IPS-20b (cell line): Measurements from ENCODE around the gene ZCCHC4.
"Not testable (repeated sequence)": the region's sequence is repeated elsewhere in the genome, so short reads cannot be mapped to it uniquely, and the experiment has no call there.

Experiments
- H3K27ac ChIP-seq: one replicate; pipeline ENCODE4 v1.5.1; 2013; ENCODE audit warnings: low read length
- H3K27me3 ChIP-seq: 2 replicates; pipeline ENCODE4 v1.6.1; 2013; ENCODE audit warnings: mild to moderate bottlenecking, low read length, inconsistent platforms; ENCODE audit not compliant: insufficient read depth
- H3K36me3 ChIP-seq: 2 replicates; pipeline ENCODE4 v1.6.1; 2013; ENCODE audit warnings: low read depth, mild to moderate bottlenecking, inconsistent platforms, low read length, moderate library complexity; ENCODE audit not compliant: insufficient read depth
- H3K4me1 ChIP-seq: 2 replicates; pipeline ENCODE4 v1.6.1; 2013; ENCODE audit warnings: mild to moderate bottlenecking, control low read depth, inconsistent platforms, low read length, moderate library complexity; ENCODE audit not compliant: insufficient read depth
- H3K4me3 ChIP-seq: 2 replicates; pipeline ENCODE4 v1.5.1; 2013; ENCODE audit warnings: mild to moderate bottlenecking, low read length, inconsistent platforms
- H3K9ac ChIP-seq: 2 replicates; pipeline ENCODE4 v1.6.1; 2013; ENCODE audit warnings: low read depth, mild to moderate bottlenecking, inconsistent platforms, low read length, moderate library complexity
- H3K9me3 ChIP-seq: 2 replicates; pipeline ENCODE4 v1.6.1; 2013; ENCODE audit warnings: mild to moderate bottlenecking, low read depth, low read length, inconsistent platforms; ENCODE audit not compliant: insufficient read depth

ZCCHC4 gene

GRCh38 chr4:25358515-25359275, 46.1 kb downstream of the ZCCHC4 start:
- Histone ChIP-seq H3K27ac (no peak overlapping the region), H3K9me3 (peaks cover 10% of the 10 kb centered on the region; the same call in 1 of the 2 replicates), H3K4me1 (no peaks in the 10 kb centered on the region), H3K36me3 (no peaks in the 10 kb centered on the region), H3K4me3 (no peak overlapping the region), H3K9ac (no peak overlapping the region), H3K27me3 (no peaks in the 10 kb centered on the region)

- Histone ChIP-seq H3K9ac (no peak overlapping the region), H3K27ac (no peak overlapping the region), H3K36me3 (peaks cover 11% of the 10 kb centered on the region), H3K27me3 (no peaks in the 10 kb centered on the region), H3K9me3 (peaks cover 10% of the 10 kb centered on the region; the same call in 1 of the 2 replicates), H3K4me1 (no peaks in the 10 kb centered on the region), H3K4me3 (no peak overlapping the region)
These were observed 48.7 kb downstream of the ZCCHC4 start for GRCh38 chr4:25361253-25361652.

- H3K36me3 ChIP-seq: peaks cover 16% of the 10 kb centered on the region
- H3K4me1 ChIP-seq: peaks cover 10% of the 10 kb centered on the region; the same call in 1 of the 2 replicates
- H3K4me3 ChIP-seq: no peak overlapping the region
- H3K27me3 ChIP-seq: no peaks in the 10 kb centered on the region
- H3K27ac ChIP-seq: no peak overlapping the region
- H3K9ac ChIP-seq: no peak overlapping the region
- no peaks in the 10 kb centered on the region for H3K9me3 ChIP-seq
These were observed 54.5 kb downstream of the ZCCHC4 start for GRCh38 chr4:25367004-25367621.

- Histone ChIP-seq H3K9ac (no peak overlapping the region), H3K9me3 (no peaks in the 10 kb centered on the region), H3K36me3 (peaks cover 16% of the 10 kb centered on the region), H3K27ac (no peak overlapping the region), H3K4me3 (no peak overlapping the region), H3K4me1 (peaks cover 10% of the 10 kb centered on the region; the same call in 1 of the 2 replicates), H3K27me3 (no peaks in the 10 kb centered on the region)
These were observed 55.3 kb downstream of the ZCCHC4 start for GRCh38 chr4:25367877-25368276.

GRCh38 chr4:25368315-25368714, 55.7 kb downstream of the ZCCHC4 start:
- no peak overlapping the region for H3K9ac ChIP-seq
- peaks cover 10% of the 10 kb centered on the region; the same call in 1 of the 2 replicates for H3K4me1 ChIP-seq
- H3K27ac ChIP-seq: no peak overlapping the region
- H3K9me3 ChIP-seq: no peaks in the 10 kb centered on the region
- no peak overlapping the region for H3K4me3 ChIP-seq
- H3K36me3 ChIP-seq: peaks cover 16% of the 10 kb centered on the region
- no peaks in the 10 kb centered on the region for H3K27me3 ChIP-seq

GRCh38 chr4:25370242-25370641, 57.7 kb downstream of the ZCCHC4 start:
- H3K27ac ChIP-seq: no peak overlapping the region
- 0 out of 2 replicates have a peak overlapping the region, but pooled peaks have one; percentile 18 for H3K4me3 ChIP-seq
- peaks cover 13% of the 10 kb centered on the region; the same call in 1 of the 2 replicates for H3K4me1 ChIP-seq
- H3K9ac ChIP-seq: no peak overlapping the region; the same call in 1 of the 2 replicates
- H3K36me3 ChIP-seq: peaks cover 7% of the 10 kb centered on the region
- no peaks in the 10 kb centered on the region for H3K9me3 ChIP-seq
- no peaks in the 10 kb centered on the region for H3K27me3 ChIP-seq

GRCh38 chr4:25372549-25372948, 60.0 kb downstream of the ZCCHC4 start:
- not testable (repeated sequence) for H3K4me3 ChIP-seq, H3K27me3 ChIP-seq, H3K9me3 ChIP-seq, H3K27ac ChIP-seq, H3K9ac ChIP-seq, H3K36me3 ChIP-seq
- H3K4me1 ChIP-seq: peaks cover 18% of the 10 kb centered on the region; the same call in 1 of the 2 replicates

- H3K4me1 ChIP-seq: peaks cover 19% of the 10 kb centered on the region; the same call in 1 of the 2 replicates
- peak within 1 kb of the TSS; percentile 81 for H3K4me3 ChIP-seq
- H3K36me3 ChIP-seq: peaks cover 15% of the 10 kb centered on the region
- H3K9ac ChIP-seq: peak within 1 kb of the TSS; percentile 88
- H3K27me3 ChIP-seq: no peaks in the 10 kb centered on the region
- no peak within 1 kb of the TSS for H3K27ac ChIP-seq
- H3K9me3 ChIP-seq: no peaks in the 10 kb centered on the region
These were observed 64.4 kb downstream of the ZCCHC4 start, which contains the start of gene ANAPC4 for GRCh38 chr4:25376754-25377571. Gene ANAPC4 (plus strand): TSS chr4:25377263. CDS start chr4:25377428, 165 bp downstream.

GRCh38 chr4:25377572-25378436, 65.2 kb downstream of the ZCCHC4 start:
- peak overlapping the region; percentile 88 for H3K9ac ChIP-seq
- H3K27me3 ChIP-seq: no peaks in the 10 kb centered on the region
- peaks cover 19% of the 10 kb centered on the region; the same call in 1 of the 2 replicates for H3K4me1 ChIP-seq
- H3K36me3 ChIP-seq: peaks cover 24% of the 10 kb centered on the region
- H3K9me3 ChIP-seq: no peaks in the 10 kb centered on the region
- H3K27ac ChIP-seq: no peak overlapping the region
- H3K4me3 ChIP-seq: peak overlapping the region; percentile 81

GRCh38 chr4:25378437-25378743, 65.8 kb downstream of the ZCCHC4 start:
- H3K9ac ChIP-seq: peak overlapping the region; percentile 88; the same call in 1 of the 2 replicates
- no peaks in the 10 kb centered on the region for H3K9me3 ChIP-seq
- peaks cover 19% of the 10 kb centered on the region; the same call in 1 of the 2 replicates for H3K4me1 ChIP-seq

GRCh38 chr4:25379591-25379990, 67.0 kb downstream of the ZCCHC4 start:
- no peak overlapping the region for H3K9ac ChIP-seq
- no peaks in the 10 kb centered on the region for H3K9me3 ChIP-seq
- H3K27ac ChIP-seq: no peak overlapping the region
- no peak overlapping the region for H3K4me3 ChIP-seq
- H3K36me3 ChIP-seq: peaks cover 41% of the 10 kb centered on the region
- H3K27me3 ChIP-seq: no peaks in the 10 kb centered on the region
- peaks cover 19% of the 10 kb centered on the region; the same call in 1 of the 2 replicates for H3K4me1 ChIP-seq

More at GRCh38 chr4:25378437-25378743, 65.8 kb downstream of the ZCCHC4 start:
- no peaks in the 10 kb centered on the region for H3K27me3 ChIP-seq
- no peak overlapping the region for H3K27ac ChIP-seq
- peaks cover 29% of the 10 kb centered on the region for H3K36me3 ChIP-seq
- H3K4me3 ChIP-seq: peak overlapping the region; percentile 81
